ENCODE data around the gene SIRT3.

DNA sequence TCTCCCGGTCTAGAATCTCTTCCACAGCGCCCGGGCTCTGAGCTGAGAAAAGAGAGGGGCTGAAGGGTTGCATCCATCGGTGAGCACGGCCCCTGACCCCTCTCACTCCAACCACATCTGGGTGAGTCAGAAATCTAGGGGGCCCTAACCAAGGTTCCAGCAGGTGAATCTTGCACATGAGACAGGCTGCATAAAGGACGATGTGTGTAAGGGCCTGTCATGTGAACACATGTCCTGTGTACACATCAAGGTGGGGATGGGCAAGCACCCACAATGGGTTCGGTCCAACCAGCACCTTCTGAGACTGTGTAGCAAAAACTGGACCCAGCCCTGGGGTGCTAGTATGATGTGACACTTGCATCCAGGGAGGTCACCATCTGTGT is 30.1 kb downstream of the SIRT3 start:
- TF ChIP-seq, protein P1, sequence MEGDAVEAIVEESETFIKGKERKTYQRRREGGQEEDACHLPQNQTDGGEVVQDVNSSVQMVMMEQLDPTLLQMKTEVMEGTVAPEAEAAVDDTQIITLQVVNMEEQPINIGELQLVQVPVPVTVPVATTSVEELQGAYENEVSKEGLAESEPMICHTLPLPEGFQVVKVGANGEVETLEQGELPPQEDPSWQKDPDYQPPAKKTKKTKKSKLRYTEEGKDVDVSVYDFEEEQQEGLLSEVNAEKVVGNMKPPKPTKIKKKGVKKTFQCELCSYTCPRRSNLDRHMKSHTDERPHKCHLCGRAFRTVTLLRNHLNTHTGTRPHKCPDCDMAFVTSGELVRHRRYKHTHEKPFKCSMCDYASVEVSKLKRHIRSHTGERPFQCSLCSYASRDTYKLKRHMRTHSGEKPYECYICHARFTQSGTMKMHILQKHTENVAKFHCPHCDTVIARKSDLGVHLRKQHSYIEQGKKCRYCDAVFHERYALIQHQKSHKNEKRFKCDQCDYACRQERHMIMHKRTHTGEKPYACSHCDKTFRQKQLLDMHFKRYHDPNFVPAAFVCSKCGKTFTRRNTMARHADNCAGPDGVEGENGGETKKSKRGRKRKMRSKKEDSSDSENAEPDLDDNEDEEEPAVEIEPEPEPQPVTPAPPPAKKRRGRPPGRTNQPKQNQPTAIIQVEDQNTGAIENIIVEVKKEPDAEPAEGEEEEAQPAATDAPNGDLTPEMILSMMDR (conservative IDR thresholded peaks at IDR 0.05; ENCODE audit: low read depth, low read length): no peak
- TF ChIP-seq POLR2A (IDR thresholded peaks at IDR 0.05; ENCODE audit: low read depth, low read length) (peak; percentile 16; the same call in 1 of the 2 replicates), RAD21 (IDR thresholded peaks at IDR 0.05; ENCODE audit: low read length) (no peak), CEBPB (IDR thresholded peaks at IDR 0.05; ENCODE audit: low read depth, low read length) (no peak), SMC3 (IDR thresholded peaks at IDR 0.05; ENCODE audit: low read depth, low read length) (no peak), RFX5 (IDR thresholded peaks at IDR 0.05; ENCODE audit: low read depth, low read length) (no peak), MXI1 (IDR thresholded peaks at IDR 0.05; ENCODE audit: borderline replicate concordance, low read depth, low read length) (no peak), RCOR1 (IDR thresholded peaks at IDR 0.05; ENCODE audit: insufficient replicate concordance, low read length) (no peak)

All from IMR-90 (cell line).